Adrenal gland (tissue), 5 donors: Measurements from ENCODE around the gene BMAL1.

ENCODE experiments used
- POLR2A ChIP-seq, 2 donors: fragments of 450-650 bp; IDR thresholded peaks; one replicate each; pipeline ENCODE4 v1.6.1; 2017; ENCODE audit warnings: antibody characterized with exemption in 2 of 2, mild to moderate bottlenecking in 2 of 2, moderate library complexity in 1 of 2
- TF ChIP-seq, protein P1 (sequence below), 6 experiments: fragments of 450-650 bp in 4 of 6; fragments of 200-600 bp in 2 of 6; sonication (generic) in 1 of 6; IDR thresholded peaks; 1 replicate in 5 of 6; 2 replicates in 1 of 6; pipeline versions ENCODE4 v1.5.1 to v1.8.0; 2016 to 2021; ENCODE audit warnings: antibody characterized with exemption in 6 of 6, mild to moderate bottlenecking in 2 of 6, moderate library complexity in 1 of 6
- donor health status: DM: no; HTN: no; CAD: no.

DNA sequence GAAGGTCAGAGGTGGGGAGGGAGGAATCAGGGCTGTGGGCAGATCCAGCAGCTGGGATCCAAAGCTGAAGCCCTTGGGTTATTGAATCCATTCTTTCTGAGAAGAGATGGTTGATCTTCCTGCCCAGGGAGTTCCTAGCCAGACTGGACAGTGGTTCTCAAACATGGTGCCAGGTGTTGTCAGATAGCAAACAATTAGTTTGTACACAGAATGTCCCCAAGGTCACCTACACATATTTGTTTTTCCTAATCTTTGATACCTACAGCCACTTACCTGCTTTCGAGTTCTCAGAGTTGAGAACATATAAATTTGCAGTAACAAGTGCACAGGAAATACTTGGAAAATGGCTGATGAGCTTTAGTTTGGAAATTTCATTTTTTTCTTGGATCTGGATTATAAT is 54.5 kb downstream of the BMAL1 start:
- TF ChIP-seq, protein P1, sequence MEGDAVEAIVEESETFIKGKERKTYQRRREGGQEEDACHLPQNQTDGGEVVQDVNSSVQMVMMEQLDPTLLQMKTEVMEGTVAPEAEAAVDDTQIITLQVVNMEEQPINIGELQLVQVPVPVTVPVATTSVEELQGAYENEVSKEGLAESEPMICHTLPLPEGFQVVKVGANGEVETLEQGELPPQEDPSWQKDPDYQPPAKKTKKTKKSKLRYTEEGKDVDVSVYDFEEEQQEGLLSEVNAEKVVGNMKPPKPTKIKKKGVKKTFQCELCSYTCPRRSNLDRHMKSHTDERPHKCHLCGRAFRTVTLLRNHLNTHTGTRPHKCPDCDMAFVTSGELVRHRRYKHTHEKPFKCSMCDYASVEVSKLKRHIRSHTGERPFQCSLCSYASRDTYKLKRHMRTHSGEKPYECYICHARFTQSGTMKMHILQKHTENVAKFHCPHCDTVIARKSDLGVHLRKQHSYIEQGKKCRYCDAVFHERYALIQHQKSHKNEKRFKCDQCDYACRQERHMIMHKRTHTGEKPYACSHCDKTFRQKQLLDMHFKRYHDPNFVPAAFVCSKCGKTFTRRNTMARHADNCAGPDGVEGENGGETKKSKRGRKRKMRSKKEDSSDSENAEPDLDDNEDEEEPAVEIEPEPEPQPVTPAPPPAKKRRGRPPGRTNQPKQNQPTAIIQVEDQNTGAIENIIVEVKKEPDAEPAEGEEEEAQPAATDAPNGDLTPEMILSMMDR (IDR thresholded peaks at IDR 0.05) = no peak
- TF ChIP-seq POLR2A (IDR thresholded peaks at IDR 0.05) = no peak
